Hypothalamus (tissue), 51 donors: Measurements from ENCODE around the gene CFAP251.
A peak's percentile ranks its signal among the peaks of the same experiment; 100 is the strongest.
"Not testable (repeated sequence)": the region's sequence is repeated elsewhere in the genome, so short reads cannot be mapped to it uniquely, and the experiment has no call there.

Source experiments
- DNase-seq, 51 donors: peaks; one replicate each; lab custom pipeline; 2025; lab: John Stamatoyannopoulos, UW

Gene CFAP251

GRCh38 chr12:121974026-121974985, 55.9 kb downstream of the CFAP251 start:
- DNase-seq: no peak

GRCh38 chr12:121975021-121975420, 56.6 kb downstream of the CFAP251 start:
- DNase-seq: no peak

GRCh38 chr12:121976950-121977349, 58.6 kb downstream of the CFAP251 start:
- DNase-seq: no peak

GRCh38 chr12:121980191-121980891, 61.9 kb downstream of the CFAP251 start:
- no peak for DNase-seq

GRCh38 chr12:121980892-121981272, 62.5 kb downstream of the CFAP251 start:
- no peak for DNase-seq

- no peak for DNase-seq
Measured at GRCh38 chr12:121981456-121981855, 63.1 kb downstream of the CFAP251 start.

GRCh38 chr12:121982950-121983349, 64.6 kb downstream of the CFAP251 start:
- no peak for DNase-seq

GRCh38 chr12:121983536-121984210, 65.3 kb downstream of the CFAP251 start:
- no peak for DNase-seq

- DNase-seq: no peak
Measured at GRCh38 chr12:121986489-121987245, 68.3 kb downstream of the CFAP251 start.

- DNase-seq: not testable (repeated sequence)
Measured at GRCh38 chr12:121988519-121988918, 70.1 kb downstream of the CFAP251 start.

- no peak for DNase-seq
Measured at GRCh38 chr12:121989276-121990113, 71.1 kb downstream of the CFAP251 start.

- no peak for DNase-seq
Measured at GRCh38 chr12:121990114-121990647, 71.8 kb downstream of the CFAP251 start.

GRCh38 chr12:121990692-121991603, 72.6 kb downstream of the CFAP251 start:
- DNase-seq: no peak

GRCh38 chr12:121992059-121992879, 73.9 kb downstream of the CFAP251 start:
- DNase-seq: peak in 16 of 51 donors; percentile 4 to 47 (median 12)

- DNase-seq: no peak
Measured at GRCh38 chr12:121996050-121996944, 77.9 kb downstream of the CFAP251 start.

GRCh38 chr12:121996945-121997612, 78.7 kb downstream of the CFAP251 start:
- no peak for DNase-seq
